LoVo (cell line): ENCODE results near the gene LGALS8.

ENCODE experiments used
- DNase-seq: peaks from one replicate; pipeline ENCODE4 v3.0.0-alpha.2; 2016; ENCODE audit warnings: low spot score

Gene LGALS8

DNA sequence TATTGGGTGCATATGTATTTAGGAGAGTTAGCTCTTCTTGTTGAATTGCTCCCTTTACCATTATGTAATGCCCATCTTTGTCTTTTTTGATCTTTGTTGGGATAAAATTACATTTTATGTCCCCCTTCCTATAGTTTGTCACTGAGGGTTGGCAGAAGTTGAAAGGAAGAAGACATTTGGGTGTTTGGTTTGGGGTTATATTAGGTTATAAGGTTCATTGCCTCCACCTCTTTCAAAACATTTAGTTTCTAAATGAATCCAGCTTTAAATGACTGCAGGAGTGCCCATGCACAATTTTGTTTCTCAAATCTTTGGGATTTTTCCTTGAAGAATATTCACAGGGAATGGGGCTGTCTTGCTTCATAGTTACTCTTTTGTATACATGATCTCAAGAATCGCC lies 14.6 kb upstream of the LGALS8 start:
- no peak for DNase-seq

DNA sequence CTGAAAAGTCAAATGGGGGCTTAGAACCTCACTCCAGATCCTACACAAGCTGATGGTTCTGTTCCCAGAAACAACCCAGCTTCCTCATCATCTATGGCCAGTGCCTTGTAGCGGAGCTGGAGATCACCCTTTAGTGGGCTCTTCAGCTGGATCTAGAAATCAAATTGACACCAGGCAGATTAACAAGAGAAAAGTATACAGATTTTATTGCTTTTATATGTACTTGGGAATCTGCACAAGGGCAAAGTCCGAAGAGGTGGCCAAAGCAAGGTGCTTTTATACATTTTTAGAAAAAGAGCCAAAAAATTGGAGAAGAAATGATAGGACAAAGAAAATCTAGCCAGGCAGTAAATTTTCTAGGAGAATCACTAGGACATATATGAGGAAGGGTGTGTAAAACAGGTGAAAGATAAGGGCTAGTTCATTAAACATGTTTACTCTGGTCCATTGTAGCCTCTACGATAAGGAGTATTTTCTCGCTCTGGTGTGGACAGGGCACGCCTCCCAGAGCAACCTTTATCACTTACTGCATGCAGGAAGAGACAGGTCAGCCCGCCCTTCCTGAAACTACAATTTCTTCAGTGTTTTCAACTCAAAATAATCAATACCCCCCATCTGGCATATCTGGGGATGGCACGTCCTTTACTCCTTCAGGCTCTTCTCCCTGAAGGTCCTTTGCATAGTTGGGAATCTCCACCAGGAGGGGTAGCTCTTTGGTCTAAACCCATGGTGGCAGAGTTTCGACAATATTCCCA lies 14.0 kb upstream of the LGALS8 start:
- DNase-seq: no peak

DNA sequence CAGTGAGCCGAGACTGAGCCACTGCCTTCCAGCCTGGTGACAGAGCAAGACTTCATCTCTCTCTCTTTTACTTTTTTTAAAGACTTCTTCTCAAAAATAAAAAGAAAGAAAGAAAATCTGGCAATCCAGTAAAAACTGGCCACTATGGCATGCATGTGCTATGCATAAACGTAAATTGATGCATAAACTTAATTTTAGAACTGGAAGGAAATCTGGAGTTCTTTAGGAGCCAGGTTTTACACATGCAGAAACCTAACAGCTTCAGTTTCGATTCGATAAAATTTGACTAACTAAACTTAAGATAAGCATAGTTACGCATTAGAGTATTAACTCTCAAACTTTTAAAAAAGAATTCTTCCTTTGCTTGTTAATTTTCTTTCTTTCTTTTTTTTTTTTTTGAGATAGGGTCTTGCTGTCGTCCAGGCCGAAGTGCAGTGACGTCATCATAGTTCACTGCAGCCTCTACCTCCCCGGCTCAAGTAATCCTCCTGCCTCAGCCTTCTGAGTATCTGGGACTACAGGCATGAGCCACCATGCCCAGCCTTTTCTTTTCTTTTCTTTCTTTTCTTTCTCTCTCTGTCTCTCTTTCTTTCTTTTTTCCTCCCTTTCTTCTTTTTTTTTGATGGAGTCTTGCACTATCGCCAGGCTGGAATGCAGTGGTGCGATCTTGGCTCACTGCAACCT lies 11.9 kb upstream of the LGALS8 start:
- no peak for DNase-seq

DNA sequence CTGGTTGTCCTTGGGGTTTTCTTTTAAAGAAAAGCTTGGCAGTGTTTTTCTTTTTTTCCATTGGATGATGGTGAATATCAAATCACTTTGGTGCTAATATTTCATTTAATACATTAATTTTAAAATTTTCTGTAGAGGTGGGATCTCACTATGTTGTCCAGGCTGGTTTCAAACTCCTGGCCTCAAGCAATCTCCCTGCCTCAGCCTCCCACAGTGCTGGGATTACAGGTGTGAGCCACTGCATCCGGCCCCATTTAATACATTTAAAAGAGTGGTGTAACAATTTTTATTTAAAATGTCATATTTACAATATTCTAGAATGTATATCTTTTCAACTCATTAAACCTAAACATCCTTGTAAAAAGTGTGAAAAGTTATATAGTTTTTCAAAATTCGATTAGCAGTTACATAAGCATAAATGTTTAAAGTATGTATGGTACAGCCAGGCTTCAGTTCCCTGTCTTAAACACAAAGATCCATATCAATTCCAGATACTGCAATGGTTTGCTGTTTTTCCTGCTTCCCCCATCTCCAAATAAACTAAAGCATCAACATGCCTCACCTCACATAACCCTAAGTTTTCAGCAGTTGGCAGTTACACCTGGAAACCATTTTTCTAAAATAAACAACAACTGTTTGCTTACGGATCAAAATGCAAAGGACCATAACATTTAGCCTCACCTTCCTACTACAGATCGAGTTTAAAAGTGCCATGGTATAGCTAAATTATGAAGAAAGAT lies 8.9 kb upstream of the LGALS8 start:
- no peak for DNase-seq

DNA sequence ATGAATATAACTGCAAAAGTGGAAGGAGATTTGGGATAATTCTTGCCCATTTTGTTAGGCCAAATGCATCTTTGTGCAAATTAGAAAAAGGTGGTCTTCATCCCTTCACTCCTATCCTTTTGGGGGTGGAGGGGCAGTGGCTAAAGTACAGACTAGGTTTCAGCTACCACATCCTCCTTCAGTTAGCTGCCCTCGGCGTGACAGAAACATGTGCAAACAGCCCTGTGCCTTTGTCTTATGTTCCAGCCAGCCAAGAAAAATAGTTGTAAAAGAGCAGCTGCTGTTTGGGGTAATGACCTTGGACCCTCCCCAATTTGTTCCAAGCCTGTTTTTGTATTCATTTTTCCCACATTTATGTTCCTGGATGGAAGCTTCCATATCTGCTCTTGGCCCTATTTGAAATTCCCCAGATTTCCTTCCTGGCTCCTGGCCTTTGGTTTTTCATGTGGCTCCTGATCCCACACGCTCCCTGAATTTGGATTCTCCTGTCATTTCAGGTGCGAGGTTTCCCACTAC lies 8.3 kb upstream of the LGALS8 start:
- no peak for DNase-seq

DNA sequence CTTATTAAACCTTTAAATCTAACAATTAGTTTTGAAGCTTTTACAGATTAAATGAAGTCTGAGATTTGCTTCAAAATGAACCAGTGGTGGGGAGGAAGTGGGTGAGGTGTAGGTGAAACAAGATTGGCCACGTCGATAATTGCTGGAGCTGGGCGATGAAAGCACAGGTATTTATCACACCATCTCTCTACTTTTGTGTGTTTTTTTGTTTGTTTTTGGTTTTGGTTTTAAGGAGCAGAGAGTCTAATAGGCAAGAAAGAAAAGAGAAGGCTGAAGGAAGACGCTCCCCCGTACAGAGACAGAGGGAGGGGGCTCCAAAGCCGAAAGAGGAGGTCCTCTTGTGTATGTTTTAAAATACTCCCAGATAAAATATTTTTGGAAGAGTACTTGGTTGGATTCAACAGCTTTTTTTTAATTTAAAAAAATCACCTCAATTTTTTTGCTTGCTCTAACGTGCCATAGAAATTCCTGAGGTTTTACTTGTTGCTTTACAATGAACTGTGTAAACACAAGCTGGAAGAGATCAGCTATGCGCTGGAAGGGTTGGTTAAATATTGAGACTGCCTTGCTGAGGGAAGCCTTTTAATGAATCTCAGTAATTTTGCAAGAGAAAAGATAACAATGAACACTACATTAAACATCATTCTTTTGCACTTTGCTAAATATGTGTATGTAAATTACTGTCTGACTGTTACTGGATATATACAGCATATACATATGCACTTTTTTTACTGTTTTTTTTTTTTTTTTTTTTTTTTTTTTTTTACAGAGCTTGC lies 6.7 kb upstream of the LGALS8 start:
- peak; percentile 76 for DNase-seq

DNA sequence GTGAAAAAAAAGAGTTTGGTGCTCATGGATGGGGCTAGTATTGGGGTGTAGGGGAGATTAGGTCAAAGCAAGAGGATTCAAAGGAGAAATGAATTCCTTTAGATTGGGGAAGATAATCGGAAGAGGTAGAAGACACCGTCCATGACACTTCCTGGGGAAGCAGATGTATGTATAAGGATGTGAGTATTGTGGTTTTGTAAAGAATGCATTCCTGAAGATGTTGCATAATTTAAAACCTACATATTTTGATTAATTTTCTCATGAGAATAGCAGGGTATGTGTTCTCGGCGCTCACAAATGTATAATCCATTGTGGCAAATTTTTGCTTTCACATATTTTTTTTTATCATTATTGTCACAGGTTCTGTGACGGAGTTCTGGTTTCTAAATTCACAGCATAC lies 5.5 kb upstream of the LGALS8 start:
- no peak for DNase-seq

DNA sequence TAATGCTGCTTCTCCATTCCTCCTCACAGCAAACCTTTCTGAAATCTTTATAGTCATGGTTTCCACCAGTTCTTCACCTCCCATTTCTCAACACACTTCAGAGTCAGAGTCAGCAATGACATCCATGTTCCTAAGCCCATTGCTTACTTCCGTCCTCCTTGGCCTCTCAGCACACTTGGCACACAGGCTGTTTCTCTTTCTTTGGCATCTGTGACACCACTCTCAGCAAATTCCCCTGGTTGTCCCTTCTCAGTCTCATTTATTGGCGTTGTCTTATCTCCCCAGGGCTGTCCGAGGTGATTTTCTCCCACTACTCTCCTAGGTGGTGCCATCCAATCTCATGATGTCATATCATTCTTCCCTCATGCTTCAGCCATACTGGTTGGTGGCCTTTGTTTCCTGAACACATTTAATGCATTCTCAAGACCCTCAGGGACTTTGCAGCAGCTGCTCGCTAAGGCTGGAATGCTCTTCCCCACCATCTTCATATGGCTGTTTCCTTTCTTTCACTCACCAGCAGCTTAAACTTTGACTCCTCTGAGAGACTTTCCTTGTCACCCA lies 3.3 kb upstream of the LGALS8 start:
- no peak for DNase-seq

DNA sequence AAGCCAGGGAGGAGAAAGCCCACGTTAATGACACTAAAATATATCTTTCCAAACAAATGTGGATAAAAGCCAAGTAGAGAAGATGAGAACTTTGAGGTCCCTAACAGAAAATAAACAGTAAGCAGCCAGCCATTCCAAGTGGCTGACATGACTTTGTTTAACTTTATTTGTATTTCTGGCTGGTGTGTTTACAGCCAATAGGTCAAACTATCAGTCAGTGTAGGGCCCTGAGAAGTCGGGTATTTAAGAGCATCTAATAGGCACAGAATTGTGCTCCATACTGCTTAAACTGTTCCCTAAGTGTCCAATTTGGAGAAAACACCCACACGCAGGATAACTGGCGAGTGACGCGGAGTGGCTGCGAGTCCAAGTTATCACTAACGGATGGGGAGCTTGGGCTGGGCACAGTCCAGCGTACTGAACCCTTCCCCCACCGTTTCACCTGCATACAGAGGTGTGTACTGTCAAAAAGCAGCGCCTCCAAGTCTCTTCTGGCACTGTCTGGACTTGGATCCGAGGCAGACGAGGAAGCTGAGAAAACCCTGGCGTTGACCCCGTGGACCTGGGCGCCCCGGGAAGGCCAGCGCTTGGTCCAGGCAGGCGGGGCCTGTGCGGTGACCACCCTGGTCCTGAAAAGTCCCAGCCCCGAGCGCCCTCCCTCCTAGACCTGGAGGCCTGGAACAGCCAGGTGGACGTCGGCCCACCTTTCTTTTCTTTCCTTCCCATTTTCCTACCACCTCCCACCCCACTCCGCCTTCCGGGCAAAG lies 662 bp upstream of the LGALS8 start:
- no peak for DNase-seq

DNA sequence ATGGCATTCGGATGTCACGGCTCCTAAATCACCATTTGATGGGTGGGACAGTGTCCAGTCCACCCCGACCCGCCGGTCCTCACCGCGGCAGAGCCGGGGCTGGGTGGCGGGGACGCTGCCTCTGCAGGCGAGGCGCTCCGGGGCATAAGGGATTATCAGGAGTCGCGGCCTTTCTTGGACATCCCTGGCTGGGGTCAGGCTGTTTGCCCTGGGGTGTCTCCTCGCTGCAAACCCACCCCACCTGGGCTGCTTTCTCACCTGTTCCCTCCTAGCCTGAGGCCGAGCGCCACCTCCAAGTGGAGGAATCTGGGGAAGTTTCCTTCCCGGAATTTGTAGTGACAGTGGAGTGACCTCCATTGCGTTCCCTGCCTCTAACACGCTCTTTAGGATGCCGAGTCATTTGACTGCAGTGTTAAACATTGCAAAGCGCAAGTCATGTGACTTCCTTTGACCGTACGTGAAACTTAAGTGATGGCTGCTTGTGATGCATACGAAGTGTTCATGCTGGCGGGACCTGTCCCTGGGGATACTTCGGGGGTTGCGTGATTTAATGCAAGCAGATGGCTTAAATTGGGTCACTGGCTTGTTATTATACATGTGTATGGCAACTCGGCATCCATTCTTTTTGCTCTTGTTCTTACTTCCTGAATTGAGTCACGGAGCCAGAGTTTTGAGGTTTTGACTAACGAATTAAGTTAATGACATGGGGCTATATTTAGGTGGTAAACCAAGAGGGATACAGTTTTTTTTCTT lies 536 bp downstream of the LGALS8 start:
- DNase-seq: peak; percentile 79

DNA sequence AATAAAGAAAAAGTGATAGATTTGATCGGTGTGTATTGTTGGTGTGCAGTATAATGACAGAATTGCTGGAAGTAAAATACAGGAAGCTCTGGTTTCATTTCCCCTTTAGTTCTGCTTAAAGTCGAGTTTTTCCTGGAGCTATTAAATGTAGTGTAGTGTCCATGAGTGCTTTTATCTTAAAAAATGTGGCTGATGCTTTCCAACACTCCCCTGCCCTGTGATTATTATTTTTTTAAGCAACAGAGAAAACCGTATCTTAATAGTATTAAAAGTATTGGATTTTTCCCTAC lies 1.1 kb downstream of the LGALS8 start:
- no peak for DNase-seq

DNA sequence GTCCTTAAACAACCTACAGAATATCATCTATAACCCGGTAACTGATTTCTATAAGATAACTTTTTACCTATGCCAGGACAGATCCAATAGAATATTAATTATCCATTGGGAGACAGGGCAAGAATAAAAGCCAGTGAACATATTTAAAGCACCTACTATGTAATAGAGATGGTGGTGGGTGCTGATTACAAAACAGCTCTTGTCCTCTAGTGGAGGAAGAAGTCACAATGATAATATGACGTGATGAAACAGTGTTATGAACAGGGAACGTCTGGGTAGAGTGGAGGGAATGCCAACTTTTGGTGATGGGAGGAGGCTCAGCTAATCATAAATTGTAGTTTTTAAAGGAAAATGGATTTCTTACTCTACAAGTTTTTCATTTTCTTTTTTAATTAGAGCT lies 2.3 kb downstream of the LGALS8 start:
- no peak for DNase-seq

DNA sequence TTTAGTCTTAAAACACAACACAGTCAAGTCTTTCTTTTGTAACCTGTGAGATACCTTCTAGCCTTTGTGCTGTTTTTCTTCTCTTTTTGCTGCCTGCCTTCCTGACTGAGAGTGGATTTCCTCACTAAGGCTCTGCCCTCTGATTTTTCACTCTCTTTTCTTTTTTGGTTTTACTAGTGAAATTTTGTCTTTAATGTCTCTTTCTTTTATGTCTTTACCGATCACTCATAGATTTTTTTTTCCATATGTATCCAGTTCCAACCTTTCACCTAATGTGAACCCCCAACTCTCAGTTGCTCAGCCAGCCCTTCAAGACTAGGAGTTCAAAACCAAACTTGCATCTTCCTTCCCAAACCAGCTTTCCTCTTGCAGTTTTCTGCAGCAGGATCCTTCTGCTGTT lies 6.5 kb downstream of the LGALS8 start:
- DNase-seq: no peak

DNA sequence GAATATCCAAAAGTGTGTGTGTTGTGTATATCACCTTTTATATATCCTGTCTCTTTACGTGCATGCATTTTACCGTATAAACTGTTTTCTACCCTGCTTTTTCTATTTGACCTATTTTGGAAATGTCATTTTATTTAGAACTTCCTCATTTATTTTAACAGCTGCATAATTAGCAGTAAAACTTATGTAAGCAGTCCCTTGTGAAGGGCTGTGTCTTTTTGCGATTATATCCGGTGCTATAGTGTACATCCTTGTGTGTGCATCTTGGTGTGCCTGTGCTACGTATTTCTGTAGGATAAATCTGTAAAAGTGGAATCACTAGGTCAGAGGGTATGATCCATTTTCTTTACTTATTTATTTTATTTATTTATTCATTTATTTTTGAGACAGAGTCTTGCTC lies 7.2 kb downstream of the LGALS8 start:
- no peak for DNase-seq

DNA sequence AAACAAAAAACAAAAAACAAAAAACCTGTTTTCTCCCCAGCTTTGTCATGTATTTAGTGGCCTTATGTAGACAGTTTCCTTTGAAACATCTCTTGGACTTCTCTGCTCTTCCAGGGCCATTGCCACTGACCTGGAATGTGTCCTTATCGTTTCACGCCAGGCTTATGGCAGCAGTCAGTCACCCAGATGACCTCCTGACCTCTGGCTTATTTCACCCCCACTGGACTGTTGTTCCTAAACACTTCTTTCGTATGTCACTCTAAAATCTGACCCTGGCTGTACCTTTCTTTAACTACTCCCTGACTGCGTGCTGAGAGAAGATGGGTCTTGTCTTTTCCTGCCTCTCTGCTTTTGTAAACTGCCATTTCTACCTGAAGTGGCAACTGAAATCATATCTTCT lies 9.1 kb downstream of the LGALS8 start:
- DNase-seq: no peak

DNA sequence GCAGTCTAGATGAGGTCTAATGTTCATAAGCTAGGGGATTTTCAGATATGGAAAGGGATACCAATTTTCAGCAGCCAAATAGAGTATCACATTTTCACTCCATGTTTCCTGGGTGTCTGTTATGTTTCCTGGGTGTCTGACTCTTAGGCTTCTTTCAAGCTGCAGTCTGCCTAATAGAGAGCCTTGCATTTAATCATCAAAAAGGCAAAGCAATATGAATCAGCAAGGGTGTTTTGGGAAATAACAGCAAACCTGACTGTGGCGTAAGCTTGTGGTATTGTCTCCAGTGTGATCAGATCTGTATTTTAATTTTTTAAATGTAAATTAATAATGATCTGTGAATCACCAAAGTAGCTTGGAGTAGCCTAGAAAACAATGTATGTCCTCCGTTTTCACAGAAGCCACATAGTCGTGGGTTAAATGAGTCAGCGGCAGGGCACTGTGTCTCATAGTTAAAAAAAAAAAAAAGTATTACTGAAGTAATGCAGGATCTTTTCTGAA lies 10.4 kb downstream of the LGALS8 start:
- DNase-seq: no peak

DNA sequence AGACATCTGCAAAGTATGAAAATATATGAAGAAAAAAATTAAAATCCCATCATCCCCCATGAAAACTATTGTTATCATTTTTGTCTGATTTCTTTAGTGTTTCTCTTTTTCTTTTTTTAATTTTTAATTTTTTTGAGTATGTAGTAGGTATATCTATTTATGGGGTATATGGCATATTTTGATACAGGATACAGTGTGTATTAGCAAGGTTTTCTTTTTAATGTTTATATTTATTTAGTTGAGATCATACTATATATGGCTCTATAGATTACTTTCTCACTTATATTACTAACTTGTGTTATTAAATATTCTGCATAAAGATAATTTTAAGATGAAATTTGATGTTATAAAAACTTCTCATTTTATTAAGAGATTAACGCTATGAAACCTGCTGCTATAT lies 11.4 kb downstream of the LGALS8 start:
- DNase-seq: no peak

DNA sequence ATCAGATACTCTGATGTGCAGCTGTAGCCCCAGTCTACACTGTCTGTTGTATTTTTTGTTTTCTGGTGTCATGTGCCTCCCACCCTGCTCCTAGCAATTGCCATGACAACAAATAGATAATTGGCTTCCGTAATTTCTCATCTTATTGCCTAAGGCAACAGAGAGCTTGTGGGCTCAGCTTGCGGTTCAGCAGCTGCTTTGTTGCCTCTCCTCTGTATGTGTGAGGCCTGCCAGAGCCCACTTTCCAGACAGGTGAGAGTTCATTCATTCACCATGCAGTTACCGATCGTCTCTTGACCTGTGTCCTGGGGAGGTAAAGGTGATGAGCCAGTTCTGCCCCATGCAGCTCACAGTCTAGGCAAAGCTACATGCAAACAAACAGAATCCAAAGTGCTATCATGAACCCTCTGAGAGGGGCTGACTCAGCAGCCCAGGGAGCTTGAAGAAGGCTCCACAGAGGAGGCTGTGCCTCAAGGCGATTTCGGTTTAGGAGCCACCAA lies 11.9 kb downstream of the LGALS8 start:
- DNase-seq: no peak

DNA sequence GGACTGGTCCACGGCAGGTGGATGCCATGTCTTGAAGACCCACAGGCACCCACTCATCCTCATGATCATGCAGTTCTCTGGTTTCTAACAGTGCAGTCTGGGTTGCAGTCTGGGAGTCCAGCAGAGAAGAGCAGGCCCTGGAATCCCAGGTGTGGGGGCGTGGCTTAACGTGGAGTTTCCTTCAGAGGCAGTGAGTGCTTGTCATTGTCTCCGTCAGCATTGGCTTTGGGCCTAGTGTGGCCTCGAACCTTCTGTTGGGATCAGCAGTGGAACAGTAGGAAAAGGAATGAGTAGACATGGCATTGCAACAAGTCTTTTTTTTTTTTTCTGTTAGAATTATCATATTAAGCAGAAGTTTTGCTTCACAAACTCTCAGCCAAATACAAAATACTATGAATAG lies 12.8 kb downstream of the LGALS8 start:
- no peak for DNase-seq

DNA sequence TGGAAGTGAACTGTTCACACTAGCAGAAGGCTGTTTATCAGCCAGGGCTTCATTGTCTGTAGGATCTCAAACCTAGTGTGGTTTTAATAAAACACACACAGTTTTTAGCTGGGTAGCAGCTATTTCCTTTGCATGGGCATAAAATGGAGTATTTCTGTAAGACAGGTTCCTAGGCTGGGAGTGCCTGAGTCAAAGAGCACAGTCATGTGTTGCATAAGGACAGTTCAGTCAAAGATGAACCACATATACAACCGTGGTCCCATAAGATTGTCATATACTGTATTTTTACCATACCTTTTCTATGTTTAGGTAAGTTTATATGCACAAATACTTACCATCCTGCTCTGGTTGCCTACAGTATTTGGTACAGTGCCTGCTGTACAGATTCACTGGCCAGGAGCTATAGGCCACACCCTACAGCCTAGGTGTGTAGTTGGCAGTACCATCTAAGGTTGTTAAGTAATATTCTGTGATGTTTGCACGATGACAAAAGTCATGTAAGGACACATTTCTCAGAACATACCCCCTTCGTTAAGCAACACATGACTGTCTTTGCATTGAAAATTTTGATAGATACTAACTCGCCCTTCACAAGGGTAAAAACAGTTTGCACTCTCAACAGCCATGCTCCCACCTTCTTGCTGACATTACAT lies 17.2 kb downstream of the LGALS8 start:
- DNase-seq: no peak
